ENCODE data around the gene HSD17B8.

The HSD17B8 gene

DNA sequence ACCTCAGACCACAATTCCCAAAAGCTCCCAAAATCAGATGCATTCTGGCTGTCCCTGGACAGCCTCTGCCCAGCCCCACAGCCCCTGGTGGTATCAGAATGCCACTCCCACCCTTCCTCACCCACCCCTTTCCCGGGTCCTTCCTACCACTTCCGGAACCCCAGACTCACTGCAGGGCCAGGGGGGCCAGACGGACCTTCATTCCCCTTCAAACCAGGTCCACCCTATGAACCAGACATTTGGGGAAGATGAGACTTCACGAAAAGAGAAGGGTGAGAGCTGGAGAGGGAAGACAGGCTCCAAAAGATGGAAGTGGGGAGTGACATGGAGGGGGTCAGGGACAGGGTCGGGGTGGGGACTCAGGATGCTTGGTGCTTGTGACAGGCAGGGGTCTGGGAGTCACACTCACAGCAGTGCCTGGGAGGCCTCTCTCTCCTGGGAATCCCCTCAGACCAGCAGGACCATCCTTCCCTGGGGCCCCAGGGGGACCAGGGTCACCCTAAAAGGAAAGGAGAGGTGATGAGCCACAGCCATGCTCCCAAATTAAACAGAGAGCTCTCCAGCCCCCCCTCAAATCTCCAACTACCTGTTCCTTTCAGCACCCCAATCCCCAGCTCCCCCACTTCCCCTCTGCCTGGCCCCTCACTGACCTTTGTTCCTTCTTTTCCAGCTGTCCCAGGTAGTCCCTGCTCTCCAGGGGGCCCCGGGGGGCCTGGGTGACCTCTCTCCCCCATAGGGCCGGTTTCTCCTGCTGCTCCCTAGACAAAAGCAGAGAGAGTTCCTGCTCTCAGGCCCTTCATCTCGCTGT lies 32.4 kb upstream of the HSD17B8 start:
- DNase-seq = no peak

DNA sequence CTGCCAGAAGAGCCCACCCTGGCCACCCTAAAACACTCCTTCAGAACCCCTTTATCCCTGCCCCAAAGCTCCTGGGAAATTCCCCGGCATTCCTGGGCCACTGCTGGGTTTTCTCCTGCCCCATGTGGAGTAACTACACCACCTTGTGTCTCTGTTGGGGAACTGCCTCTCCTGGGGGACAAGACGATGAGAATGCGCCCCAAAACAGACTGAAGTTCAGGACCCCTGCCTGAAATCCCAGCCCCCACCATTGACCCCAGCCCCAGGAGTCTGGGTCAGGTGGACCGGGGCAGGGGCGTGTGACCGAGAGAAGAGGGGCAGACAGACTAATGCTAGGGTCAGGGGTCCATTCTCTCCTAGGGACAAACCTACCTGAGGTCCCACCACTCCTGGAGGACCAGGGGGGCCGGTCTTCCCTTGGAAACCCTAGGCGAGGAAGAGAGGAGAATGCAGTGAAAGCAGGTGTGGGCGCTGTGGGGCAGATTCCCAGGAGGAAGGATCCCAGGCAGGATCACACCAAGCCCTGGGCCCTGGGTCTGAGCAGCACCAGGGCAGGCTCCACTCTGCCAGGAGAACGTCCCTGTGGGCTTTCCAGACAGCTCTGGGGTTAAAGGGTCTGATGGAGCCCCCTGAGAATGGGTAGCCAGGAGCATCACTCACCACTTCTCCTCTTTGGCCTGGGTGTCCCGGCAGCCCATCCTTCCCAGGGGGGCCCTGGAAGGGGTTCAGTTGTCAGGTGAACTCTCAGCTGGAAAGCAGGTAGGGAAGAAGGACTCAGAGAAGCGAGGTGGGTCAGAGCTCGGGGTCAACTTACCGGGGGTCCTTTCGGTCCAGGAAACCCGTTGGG lies 31.5 kb upstream of the HSD17B8 start:
- DNase-seq = no peak

DNA sequence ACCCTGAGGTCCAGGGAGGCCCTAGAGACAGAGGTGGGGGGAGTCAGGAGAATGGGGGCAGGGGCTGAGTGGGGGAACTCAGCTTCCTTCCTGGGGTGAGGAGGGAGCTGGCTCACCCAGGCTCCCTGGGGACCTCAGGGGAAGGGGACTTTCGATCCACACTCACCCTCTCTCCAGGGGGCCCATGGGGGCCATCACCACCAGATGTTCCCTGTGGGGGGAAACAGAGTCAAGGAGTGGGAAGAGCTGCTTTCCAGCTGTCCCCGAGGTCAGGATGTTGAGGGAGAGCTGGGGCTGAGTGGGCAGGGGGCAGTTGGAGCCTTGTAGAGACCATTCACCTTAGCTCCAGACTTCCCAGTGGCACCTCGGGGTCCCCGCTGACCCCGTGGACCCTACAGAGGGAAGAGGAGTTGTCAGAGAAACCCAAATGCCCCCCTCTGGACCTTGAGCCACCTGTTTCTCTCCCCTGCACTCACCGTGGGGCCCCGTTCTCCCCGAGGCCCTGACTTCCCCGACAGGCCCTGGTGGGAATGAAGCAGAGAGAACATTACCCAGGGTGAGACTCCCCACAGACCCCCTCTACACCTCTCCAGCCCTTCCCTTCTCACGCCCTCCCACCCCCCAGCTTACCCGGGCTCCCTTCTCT lies 30.8 kb upstream of the HSD17B8 start:
- DNase-seq = no peak

DNA sequence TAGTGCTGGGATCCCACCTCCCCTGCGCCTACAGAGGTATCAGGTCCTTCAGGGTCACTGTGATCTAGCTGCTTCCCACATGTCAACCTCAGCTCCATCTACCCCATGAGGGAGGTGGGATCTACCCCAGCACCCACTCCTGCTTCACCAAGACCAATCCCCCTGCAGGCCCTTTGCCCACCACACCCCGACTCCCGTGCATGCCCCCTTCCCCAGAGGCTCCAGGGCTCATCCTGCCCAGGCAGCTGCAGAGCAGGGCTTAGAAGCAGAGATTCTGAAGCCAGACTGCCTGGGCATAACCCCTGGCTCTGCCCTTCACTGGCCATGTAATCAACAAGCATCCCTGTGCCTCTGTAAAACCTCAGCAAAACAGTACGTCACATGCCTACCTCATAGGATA lies 29.7 kb upstream of the HSD17B8 start:
- DNase-seq = no peak

DNA sequence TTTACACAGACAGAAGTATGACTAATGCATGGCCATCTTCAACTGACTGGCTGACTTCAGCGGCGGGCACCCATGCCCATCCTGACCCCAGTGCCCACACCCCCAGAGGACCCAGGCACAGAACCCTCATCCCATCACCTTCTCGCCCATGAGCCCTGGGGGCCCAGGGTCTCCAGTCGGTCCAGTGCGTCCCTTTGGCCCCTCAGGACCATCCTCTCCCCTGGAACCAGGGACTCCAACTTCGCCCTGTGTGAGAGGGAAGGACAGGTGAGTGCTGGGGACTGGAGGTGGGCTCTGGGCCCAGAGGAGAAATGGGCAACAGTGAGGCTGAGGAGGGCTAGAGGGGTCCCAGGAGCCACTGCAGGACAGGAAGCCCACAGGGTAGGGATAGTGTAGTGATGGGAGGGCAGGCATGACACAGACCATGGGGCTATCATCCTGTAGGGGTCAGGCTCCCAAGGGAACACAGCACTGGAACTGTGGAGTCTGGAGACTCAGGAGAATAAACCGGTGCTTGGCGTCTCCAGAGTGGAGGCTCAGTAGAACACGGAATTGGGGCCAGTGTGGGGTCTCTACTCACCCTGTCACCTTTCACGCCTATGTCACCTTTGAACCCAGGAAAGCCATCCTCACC lies 28.9 kb upstream of the HSD17B8 start:
- DNase-seq = no peak

DNA sequence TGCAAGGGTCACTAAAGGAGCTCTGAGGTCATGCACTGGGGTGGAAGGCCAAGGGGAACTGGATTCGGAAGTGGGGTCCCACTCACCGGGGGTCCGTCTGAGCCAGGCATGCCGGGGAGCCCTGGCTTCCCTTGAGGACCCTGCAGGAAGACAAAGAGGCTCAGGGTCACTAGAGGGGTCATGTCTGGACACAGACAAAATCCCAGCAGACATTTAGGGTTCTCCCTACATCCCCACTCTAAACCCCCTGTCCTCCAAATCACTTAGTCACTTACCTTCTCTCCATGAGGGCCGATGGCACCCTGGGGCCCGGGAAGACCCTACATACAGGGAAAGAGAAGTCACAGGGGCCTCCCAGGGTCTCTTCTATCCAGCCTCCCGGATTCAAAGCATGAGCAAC lies 27.5 kb upstream of the HSD17B8 start:
- no peak for DNase-seq

DNA sequence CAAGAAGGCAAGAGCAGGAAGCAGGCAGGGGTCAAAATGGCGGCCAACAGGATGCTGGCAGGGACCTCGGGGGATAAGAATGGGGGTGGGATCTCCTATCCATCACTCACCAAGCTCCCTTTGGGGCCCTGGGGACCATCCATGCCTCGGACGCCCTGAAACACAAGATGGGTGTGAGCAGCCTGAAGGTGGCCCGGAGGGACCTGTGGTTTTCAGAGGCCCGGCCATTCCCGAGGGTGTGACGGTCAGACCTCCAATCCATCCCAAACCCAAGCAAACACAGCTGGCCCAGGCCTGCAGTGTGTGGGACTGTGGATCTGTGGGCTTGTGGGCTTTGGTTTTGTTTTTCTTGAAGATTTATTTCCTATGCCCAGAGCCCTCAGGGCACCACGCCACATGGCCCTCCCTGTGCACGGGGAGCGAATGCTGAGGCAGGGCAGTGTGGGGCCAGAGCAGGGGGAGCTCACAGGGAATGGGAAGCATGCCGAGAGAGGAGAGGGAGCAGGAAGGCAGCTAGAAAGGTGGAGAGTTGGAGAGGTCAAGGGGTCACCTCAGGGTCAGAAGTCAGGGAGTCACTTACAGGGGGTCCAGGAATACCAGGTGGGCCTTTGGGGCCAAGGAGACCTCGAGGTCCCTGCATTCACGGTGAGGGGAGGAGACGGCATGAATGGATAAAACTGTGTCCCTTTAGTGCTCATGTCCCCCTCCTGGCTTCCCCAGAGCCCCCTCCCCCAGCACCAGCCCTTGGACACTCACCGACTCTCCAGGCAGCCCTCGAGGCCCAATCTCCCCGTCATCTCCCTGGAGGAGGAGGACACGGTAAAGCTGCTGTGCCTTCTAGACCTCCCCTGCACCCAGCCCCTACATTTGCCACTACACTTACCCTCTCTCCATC lies 26.7 kb upstream of the HSD17B8 start:
- no peak for DNase-seq

DNA sequence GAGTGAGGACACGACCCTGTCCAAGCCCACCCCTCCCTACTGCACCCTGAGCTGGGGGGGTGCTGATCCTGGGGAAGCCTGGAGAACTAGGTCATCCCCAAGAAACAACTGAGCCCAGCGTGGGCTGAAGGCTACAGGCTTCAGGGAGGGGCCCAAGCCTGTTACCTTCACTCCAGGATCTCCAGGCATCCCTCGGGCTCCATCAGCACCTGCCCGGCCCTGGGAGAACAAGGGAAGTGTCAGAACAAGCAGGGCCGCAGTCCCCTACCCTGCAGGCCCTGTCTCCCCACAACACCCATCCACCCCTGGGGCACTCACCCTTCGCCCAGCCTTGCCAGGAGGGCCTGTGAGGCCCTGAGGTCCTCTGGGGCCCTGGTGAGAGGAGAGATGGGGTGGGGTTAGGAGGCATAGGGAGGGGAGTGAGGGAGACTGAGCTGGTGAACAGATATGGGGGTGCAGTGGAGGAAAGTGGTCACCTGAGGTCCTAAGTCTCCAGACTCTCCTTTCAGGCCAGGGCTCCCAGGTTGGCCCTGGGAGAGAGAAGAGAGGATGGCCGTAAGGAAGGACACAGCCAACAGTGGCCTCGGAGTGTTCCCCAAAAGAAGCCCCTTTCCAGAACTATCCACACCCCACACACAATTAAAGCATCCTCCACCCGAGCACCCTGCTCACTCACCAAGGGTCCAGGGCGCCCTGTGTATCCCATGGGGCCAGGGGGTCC lies 25.5 kb upstream of the HSD17B8 start:
- no peak for DNase-seq

DNA sequence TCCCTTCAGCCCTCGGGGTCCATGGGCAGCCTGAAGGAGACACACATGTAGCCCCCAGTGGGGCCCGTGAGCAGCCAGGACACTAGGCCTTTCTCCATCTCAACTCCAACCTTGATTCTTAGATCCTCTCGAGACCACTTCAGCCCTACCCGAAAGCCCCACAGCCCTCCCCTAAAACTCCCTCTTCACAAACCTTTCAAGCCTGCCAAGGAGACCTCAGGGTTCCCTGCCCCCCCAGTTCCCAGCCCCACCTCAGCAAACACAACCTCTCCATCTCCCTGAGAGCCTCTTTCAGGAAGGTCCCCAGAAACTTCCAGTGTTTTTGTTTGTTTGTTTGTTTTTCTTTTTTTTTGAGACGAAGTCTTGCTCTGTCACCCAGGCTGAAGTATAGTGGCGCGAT lies 23.3 kb upstream of the HSD17B8 start:
- DNase-seq = no peak

DNA sequence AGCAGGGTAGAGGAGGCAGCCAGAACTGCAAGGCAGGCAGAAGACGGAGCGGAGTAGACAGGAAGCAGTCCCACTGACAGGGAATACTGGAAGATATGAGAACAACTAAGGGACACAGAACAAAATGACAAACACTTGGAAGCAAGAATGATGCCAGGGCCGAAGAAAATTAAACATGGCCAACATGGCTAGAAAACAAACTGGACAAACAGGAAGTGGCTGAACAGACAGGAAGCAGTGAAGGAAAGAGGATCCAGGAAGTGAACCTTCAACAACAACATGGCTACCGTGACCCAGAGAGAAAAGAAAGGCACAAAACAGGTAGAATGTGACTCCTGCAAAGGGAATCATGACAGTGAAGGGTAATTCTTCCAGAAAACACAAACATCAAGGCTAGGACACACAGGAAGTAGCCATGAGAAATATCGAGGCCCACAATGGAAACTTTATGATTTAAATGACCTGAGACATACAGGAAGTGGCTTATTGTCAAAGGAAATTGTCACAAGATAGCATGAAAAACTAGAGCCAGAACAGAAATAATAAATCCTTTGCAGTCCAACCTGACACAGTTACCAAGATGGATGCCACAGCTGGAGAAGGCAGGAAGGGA lies 21.3 kb upstream of the HSD17B8 start:
- DNase-seq = no peak

DNA sequence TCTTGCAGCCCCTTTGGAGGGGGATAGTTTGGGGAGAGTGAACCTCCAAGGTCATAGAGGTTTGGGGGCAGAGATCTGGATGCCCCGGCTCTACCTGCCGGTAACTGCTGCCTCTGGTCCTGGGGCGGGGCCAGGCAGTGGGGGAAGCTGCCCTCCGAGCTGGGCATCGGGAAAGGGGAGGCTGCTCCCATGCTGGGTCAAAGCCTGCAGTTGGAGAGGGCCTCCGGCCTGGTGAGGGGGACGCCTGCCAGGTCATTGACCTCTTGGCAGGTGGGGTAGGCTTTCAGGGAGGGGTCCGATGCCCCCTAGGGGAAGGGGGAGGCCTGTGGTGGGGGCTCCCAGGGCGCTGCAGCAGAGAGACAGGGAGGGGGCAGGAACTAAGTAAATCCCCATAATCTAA lies 19.3 kb upstream of the HSD17B8 start:
- DNase-seq = no peak

DNA sequence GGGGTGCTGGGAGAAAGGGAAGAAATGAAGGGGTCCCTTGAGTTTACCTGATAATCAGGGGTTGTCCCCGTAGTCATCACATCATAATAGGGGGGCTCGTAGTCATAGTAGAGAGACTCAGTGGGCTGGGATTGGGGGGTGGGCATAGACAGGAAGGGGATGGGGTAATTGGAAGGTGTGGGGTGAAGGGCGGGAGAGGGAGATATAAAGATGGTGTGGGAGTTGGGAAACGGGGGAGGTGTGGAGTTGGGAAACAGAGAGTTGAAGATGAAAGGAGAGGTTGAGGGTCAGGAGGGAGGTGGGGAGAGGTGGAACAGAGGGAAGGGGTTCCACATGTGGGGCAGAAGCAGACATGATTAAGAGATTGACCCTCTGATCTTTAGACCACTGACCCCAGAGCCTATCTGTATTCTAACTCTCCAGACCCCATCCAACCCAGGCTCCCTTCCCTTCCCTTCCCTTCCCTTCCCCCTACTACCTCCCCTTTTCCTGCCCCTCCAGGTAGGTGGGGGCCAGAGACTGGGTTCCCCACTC lies 18.7 kb upstream of the HSD17B8 start:
- DNase-seq = no peak

DNA sequence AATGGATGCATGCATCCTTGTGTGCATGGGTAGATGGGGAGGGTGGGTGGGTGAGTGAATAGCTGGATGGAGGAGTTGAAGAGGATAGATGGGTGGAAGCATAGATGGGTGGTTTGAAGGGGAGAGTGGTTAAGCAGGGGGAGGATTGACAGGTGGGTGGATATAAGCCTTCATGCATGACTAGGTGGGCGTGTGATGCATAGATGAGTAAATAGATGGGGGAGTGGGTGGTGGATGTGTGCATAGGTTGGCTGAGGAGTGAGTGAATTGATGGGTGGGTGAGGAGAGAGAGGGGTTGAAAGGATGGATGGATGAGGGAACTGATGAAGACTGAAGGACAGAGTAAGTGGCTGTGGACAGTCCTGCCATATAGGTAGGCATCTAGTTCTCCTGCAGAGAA lies 16.6 kb upstream of the HSD17B8 start:
- DNase-seq = no peak

DNA sequence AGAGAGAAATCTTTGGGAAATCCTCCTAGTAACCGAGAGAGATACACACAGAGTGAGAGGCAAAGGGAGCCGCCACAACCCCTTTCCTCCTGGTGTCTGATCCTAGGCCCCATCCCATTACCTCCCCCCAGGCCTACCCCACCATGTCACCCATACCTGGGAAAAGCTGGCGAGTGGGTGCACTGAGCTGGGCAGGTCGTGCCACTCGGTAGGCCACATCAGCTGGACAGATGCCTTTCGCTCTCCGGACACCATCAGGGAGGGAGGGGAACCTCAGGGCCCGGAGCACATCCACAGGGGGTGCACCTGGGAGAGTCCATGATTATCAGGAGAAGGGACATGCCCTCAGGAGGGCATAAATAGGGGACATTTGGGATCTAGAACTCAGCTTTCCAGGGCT lies 15.3 kb upstream of the HSD17B8 start:
- no peak for DNase-seq

DNA sequence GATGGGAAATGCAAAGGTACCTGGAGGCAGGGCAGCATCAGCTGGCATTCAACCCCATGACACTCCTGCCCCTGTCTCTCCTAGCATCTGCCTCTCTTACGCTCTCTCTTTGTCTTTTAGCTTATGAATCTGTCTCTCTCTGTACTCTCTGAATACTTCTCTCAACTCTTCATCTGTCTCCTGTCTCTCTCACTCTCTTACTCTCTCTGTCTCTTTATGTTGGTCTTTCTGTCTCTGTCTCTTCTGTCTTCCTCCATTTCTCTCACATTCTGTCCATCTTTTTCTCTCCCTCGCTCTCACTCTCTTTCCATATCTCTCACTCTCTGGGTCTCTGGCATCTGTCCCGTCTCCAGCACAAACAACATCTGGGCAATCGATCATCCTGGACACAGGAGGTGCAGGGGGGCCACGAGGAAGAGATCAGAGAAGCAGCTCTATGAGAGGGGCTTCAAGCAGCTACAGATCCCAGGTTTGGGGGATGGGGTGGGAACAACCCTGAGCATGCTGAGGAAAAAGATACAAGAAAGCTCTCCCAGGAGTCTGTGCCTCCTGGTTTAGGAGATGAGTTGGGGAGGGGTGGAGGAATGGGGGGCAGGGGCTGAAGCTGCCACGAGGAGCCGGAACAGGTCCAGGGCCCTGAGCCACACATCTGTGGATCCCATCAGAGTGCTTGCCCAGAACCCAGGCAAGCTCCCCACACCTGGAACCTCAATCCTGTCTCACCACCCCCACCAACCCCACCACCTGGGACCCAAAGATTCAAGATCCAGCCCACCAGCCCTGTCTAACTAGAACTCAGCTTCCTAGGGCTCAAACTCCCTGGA lies 14.6 kb upstream of the HSD17B8 start:
- no peak for DNase-seq

DNA sequence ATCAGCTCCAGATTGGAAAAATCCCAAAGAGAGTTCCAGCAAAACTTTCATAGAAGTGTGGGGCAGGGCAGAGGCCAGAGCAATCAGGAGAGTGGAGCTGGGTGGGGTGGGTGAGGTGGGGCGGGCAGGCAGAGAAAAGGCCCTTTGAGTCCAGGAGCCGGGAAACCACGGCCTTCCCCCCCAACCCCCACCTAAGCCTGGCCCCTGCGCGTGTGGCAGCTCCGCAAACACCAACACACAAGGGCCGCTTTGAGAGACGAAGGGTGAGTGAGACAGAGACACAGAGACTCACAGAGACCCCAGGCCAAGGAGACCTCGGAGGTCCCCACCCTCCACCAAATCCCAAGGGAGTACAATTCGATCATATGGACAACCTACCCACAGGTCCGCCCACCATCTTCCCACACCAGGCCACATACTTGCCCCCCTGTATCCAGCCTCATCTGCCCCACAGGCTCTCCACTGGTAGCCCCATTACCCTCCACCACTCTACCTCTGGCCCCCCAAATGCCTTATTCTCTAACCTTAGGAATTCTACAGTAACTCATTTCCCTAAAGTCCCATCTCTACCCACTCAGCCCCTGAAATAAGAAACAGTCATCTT lies 13.8 kb upstream of the HSD17B8 start:
- no peak for DNase-seq

DNA sequence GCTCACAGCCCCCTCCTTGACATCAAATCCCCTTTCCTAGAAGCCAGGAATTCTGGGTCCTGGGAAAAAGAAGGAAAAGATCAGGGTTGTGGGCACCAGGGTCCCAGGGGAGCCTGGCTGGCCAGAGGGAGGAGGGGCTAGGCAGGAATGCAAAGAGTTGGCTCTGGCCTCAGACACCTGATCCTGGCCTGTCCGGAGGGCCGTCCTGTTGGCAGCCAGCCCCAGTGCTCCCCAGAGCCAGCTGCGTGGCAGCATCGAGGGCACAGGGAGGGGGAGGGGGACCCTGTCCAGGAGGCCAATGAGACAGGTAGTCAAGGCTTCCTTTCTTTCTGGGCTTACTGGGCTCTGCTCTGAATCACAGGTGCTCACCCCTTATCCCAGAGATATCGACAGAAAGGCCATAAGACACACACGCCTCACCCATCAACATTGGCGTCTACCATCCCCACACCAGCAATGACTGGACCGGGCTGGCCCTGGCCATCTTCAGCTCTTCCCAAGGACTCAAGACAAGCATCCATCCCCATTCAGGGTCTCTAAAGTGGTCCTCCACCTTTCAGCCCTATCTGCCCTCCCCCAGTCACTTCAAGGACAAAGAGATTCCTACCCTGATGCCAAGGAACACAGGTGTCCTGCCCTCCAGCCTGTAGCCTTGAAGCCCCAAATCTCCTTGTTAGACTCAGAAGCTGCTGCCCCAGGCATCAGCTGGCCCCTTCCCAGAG lies 12.9 kb upstream of the HSD17B8 start:
- DNase-seq = no peak

DNA sequence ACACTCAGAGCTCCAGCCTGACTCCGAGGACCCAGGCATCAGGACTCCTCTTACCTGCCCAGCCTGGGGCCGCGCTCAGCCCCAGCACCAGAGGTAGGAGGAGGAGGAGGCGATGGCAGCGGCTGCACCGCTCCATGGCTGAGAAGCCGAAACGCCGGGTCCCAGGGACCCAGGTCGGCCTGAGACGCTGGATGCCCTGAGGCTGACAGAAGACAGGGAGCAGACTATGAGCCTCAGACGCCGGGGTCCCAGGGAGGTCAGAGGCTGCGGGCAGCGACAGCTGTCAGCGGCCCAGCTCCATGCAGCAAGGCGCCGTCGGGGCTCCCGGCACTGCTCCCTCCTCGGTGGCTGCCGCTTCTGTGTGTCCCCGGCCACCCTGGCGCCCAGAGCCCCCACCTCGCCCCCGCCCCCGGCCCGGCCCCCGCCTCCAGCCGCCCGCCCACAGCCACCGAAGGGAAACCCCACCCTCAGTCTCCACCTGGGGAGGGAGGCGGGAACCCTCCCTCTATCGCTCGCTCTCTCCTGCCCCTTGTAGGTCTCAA lies 12.3 kb upstream of the HSD17B8 start, which contains the start of gene COL11A2:
COL11A2 (minus strand) TSS at position 363 of the 542 bp plus-strand sequence; CDS start at position 136, 227 bp downstream.
- peak in 1 of 4 experiments; percentile 21 for DNase-seq
